ENCODE data around the gene PODXL.

GRCh38 chr7:131602304-131602993 lies 46.0 kb upstream of the PODXL start:
- TF ChIP-seq CTCF (conservative IDR thresholded peaks at IDR 0.05; ENCODE audit: low read depth in 2 of 2): no peak
- TF ChIP-seq EZH2 (IDR thresholded peaks at IDR 0.05; ENCODE audit: low read depth, unreplicated experiment): no peak
- no peak for TF ChIP-seq EZH2phosphoT487 (IDR thresholded peaks at IDR 0.05; ENCODE audit: unreplicated experiment)
- no peak for TF ChIP-seq STAT1 (IDR thresholded peaks at IDR 0.05; ENCODE audit: unreplicated experiment)
- TF ChIP-seq POLR2AphosphoS5 (IDR thresholded peaks at IDR 0.05; ENCODE audit: low read depth): no peak
- TF ChIP-seq JUNB (IDR thresholded peaks at IDR 0.05; ENCODE audit: unreplicated experiment): no peak
- TF ChIP-seq, protein P1, sequence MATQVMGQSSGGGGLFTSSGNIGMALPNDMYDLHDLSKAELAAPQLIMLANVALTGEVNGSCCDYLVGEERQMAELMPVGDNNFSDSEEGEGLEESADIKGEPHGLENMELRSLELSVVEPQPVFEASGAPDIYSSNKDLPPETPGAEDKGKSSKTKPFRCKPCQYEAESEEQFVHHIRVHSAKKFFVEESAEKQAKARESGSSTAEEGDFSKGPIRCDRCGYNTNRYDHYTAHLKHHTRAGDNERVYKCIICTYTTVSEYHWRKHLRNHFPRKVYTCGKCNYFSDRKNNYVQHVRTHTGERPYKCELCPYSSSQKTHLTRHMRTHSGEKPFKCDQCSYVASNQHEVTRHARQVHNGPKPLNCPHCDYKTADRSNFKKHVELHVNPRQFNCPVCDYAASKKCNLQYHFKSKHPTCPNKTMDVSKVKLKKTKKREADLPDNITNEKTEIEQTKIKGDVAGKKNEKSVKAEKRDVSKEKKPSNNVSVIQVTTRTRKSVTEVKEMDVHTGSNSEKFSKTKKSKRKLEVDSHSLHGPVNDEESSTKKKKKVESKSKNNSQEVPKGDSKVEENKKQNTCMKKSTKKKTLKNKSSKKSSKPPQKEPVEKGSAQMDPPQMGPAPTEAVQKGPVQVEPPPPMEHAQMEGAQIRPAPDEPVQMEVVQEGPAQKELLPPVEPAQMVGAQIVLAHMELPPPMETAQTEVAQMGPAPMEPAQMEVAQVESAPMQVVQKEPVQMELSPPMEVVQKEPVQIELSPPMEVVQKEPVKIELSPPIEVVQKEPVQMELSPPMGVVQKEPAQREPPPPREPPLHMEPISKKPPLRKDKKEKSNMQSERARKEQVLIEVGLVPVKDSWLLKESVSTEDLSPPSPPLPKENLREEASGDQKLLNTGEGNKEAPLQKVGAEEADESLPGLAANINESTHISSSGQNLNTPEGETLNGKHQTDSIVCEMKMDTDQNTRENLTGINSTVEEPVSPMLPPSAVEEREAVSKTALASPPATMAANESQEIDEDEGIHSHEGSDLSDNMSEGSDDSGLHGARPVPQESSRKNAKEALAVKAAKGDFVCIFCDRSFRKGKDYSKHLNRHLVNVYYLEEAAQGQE (IDR thresholded peaks at IDR 0.05; ENCODE audit: unreplicated experiment): no peak
- TF ChIP-seq, protein P2, sequence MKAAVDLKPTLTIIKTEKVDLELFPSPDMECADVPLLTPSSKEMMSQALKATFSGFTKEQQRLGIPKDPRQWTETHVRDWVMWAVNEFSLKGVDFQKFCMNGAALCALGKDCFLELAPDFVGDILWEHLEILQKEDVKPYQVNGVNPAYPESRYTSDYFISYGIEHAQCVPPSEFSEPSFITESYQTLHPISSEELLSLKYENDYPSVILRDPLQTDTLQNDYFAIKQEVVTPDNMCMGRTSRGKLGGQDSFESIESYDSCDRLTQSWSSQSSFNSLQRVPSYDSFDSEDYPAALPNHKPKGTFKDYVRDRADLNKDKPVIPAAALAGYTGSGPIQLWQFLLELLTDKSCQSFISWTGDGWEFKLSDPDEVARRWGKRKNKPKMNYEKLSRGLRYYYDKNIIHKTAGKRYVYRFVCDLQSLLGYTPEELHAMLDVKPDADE (IDR thresholded peaks at IDR 0.05): no peak
- no peak for TF ChIP-seq CREB1 (CRISPR knock-in tag; IDR thresholded peaks at IDR 0.05; ENCODE audit: low read depth)
- TF ChIP-seq ZNF462 (CRISPR knock-in tag; IDR thresholded peaks at IDR 0.05): no peak
- no peak for TF ChIP-seq ZNF331 (CRISPR knock-in tag; IDR thresholded peaks at IDR 0.05; ENCODE audit: low read depth)
- TF ChIP-seq NANOG (IDR thresholded peaks at IDR 0.05; ENCODE audit: borderline replicate concordance): no peak
